IPS-18c (cell line): Measurements from ENCODE around the gene VEPH1.

Experiments
- H3K4me3 ChIP-seq: 2 replicates; pipeline ENCODE4 v1.7.0; 2013; ENCODE audit warnings: low read depth, mild to moderate bottlenecking, low read length, moderate library complexity; ENCODE audit not compliant: insufficient read depth
- H3K9me3 ChIP-seq: one replicate; pipeline ENCODE4 v1.6.1; 2013; ENCODE audit warnings: mild to moderate bottlenecking, low read length, moderate library complexity; ENCODE audit not compliant: control insufficient read depth, insufficient read depth

VEPH1 gene

DNA sequence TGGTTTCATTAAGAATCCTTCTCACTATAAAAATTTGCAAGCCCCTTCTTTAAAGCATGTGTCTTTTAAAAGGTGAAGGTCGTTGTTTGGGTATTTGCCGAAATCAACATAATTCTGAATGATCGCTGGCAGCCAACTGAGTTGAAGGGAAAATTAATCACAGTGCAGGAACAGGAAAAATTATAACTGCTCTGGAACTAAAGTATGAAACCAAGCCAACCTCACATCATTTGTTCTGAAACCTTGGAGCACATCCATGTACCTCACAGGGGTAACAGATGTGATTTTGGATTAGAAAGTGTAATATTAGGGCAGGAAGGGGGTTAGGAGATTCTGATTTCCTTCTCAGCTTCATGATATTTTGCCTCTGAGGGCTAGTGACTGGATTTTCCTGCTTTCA is 118.7 kb downstream of the VEPH1 start:
- Histone ChIP-seq H3K4me3 (no peak overlapping the region), H3K9me3 (no peaks in the 10 kb centered on the region)

DNA sequence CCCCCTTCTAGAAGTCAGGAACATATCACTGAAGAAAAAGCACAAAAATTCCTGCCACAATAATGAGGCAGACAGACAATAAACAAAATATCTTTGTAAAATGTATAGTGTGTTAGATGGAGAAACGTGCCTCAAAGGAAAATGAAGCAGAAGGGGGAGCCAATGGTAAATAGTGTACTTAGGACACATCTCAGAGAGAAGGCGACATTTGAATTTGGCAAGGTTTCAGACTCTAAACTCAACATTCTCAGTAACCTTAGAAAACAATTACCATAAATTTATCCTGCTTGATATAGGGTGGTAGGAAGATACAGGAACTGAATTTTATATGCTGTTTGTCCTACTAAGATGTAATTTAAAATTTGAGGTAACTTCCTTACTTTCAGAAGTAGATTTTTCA is 119.2 kb downstream of the VEPH1 start:
- Histone ChIP-seq H3K9me3 (no peaks in the 10 kb centered on the region), H3K4me3 (no peak overlapping the region)

DNA sequence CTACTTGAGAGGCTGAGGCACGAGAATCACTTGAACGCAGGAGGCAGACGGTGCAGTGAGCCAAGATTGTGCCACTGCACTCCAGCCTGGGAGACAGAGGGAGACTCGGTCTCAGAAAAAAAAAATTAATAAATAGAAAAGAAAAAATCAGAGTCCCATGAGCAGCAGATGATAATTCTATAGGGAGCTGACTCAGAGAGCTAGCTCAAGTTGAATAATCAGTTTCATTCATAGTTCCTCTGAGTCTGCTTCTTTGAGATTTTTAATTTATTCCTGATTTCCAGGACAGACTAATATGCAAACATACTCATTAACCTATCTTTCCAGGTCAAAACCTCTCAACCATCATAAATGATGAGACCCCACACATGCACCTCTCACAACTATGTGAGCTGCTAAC is 121.6 kb downstream of the VEPH1 start:
- Histone ChIP-seq H3K9me3 (no peaks in the 10 kb centered on the region), H3K4me3 (no peak overlapping the region)

DNA sequence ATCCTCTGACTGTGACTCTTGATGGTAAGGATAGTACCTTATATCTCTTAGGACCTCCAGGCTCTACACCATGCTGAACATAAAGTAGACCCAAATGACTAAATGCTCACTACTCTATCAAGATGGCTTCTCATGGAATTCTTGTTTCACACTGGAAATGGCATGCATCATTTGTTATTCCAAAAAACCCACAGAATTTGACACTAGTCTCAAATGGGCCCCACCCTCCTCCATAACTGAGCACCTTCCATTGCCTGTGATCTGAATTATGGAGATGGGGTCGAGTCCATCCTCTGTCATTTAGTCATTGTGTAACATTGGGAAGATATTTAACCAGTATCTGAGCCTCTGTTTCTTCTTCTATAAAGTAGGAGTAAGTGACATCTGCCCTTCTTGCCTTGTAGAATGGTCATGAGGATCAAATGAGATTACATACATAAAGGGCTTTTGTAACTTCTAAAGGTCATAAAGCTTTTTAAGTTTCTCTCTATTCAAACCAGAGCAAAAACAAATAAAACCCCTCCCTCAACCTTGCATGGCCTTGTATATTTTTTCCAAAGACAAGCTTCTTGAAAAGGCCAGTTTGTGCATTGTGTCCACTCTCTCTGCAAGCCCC is 123.6 kb downstream of the VEPH1 start:
- Histone ChIP-seq H3K4me3 (no peak overlapping the region), H3K9me3 (no peaks in the 10 kb centered on the region)

DNA sequence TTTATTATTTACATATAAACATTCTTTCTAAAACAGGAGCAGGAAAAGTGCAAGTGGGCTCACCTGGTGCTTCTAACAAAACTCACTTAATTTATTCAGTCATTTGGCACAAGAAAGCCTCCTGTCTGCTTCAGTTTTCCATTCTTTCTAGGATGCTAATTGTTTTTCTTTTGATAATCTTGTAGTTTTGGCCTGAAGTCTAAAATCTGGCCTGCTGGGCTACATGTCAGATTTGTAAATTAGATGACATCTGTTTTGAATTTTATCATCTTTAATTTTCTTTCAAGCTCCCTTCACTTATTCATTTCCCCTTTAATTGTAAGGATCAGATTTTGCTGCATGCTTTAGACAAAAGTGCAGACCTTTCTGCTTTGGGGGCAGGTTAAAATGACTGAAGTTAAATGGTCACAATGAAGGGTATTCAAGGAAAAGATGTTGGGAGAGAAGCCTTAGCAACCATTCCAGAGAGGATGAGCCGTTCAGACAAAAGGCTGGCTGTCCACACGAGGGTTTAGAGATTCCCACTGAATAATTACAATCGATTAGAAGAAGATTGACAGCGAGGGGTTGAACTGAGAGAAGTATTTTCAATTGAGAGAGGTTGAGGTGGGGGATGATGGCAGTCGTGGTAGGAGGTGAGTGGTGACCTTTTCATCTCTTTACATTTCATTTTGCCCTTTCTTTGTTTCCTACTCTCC is 126.5 kb downstream of the VEPH1 start:
- Histone ChIP-seq H3K4me3 (no peak overlapping the region), H3K9me3 (no peaks in the 10 kb centered on the region)

DNA sequence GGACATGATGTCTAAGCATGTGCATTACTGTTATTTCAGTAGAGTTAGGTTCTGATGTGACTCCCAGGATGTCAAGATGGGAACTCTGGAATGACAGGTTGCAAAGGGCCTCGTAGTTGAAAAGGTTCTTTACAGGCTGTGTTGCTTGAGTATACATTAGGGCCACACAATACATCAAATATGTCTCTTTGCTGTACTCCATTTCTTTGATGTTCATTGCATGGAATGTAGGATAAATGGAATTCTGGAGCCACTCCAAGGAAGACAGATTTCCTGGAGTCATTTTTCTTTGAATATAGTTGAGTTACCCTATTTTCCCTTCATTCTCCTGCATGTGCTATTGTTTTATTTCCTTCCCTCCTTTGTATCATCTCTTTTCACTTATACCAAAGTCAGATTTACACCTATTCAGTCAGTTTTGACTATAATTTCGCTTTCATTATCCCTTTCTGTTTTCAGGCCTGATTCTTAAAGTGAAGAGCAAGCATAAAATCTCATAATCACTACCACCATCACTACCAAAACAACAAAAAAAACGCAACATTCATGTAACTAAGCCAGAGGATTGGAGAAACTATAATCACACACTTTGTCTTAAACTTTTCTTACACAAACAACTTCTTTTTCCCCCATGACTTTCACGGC is 127.8 kb downstream of the VEPH1 start:
- Histone ChIP-seq H3K9me3 (no peaks in the 10 kb centered on the region), H3K4me3 (no peak overlapping the region)

DNA sequence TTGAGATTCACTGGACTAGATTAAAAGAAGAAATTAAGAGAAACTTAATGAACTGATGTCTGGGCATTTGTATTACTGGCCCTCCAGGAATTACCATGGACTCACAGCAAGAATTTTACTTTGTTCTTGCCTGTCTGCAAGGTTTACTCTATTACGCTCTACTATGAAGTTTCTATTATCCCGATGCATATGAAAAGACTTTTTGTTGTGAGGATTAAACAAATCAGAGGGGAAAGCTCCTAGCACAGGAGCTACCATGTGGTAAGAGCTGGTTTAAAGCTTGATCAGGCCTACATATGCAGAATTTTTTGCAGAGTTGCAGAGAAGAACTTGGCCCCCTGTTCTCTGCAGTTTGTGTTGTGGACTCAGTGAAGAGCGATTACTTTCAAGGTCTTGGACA is 128.3 kb downstream of the VEPH1 start:
- Histone ChIP-seq H3K9me3 (no peaks in the 10 kb centered on the region), H3K4me3 (no peak overlapping the region)

DNA sequence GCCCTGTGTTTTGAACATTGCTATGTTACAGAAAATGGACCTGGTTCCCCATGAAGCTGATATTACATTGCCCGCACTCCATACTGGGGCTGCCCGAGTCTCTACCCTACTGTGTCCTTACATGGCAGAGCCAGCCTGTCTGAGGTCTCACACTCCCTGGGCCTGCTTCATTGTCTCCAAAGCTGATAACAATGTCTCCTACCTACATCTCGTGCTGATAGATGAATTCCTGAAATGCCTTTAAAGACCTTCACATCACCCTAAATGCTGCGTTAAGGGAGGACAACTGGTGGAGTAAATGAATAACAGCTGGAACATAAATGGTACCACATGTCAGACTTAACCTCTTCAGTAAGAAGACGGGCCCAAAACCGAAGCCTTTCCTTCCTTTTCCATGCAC is 129.4 kb downstream of the VEPH1 start:
- H3K4me3 ChIP-seq, result no peak overlapping the region
- no peaks in the 10 kb centered on the region for H3K9me3 ChIP-seq

DNA sequence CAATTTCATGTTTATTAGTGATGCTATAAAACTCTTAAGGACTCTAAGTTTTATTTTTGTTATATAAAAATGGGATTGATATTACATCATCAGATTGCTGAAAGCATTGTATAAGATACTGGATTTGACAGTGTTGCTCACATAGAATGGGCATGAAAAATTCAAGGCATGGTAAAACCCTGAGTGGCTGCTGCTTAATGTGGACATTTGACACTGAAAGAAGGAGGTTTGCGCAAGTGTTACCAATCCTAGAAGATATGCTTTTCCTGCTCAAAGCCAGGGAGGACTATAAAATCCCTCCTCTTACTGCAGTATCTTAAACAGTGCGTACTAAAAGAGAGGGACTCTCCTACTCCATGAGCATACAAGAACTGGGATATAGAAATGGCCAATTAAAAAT is 132.3 kb downstream of the VEPH1 start:
- no peaks in the 10 kb centered on the region for H3K9me3 ChIP-seq
- no peak overlapping the region for H3K4me3 ChIP-seq

DNA sequence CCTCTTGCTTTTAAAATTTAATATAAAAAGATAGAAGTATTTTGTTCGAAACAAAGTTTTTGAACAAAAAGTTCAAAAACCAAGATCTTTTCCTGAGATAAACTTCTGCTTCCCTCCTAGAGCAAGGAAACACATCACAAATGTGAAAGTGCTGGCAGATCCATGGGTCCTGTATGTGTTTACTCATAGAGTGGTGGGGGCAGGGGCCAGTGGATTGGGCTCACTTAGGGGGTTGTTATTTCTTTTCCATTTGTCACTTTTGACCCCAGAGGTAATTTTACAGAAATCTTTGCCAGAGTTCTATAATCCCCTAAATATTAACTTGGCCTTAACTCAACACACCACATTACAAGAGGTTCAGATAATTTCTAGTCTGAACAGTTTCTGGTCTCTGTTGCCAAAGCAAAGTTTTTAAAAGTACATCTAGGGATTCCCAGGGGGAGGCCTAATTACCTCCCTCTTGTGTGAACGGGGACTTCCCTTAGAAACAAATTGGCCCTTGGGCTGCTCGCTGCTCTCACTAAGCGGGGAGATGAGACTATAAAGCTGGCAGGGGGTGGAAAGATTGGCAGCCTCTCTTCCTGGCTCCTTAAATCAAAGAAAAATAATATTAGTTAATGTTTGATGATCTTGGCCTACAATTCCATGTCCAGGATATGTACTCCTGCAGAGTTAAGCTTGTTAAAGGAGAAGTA is 133.3 kb downstream of the VEPH1 start:
- Histone ChIP-seq H3K9me3 (no peaks in the 10 kb centered on the region), H3K4me3 (no peak overlapping the region)

DNA sequence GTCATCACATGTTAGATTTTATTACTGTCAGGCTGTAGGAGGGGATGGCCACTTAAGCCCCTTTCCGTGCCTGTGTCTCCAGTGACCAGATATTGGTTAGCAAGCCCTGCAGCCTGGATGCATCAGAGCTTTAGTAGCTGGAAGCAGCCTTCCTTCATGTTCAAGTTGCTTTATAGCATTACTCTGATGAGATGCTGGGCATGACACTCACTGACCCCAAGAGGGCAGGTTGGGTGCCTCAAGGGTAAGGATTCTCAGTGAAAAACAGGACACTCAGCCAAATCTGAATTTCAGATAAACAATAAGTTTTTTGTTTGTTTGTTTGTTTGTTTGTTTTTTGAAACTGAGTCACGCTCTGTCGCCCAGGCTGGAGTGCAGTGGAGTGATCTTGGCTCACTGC is 135.0 kb downstream of the VEPH1 start:
- Histone ChIP-seq H3K9me3 (no peaks in the 10 kb centered on the region), H3K4me3 (no peak overlapping the region)

DNA sequence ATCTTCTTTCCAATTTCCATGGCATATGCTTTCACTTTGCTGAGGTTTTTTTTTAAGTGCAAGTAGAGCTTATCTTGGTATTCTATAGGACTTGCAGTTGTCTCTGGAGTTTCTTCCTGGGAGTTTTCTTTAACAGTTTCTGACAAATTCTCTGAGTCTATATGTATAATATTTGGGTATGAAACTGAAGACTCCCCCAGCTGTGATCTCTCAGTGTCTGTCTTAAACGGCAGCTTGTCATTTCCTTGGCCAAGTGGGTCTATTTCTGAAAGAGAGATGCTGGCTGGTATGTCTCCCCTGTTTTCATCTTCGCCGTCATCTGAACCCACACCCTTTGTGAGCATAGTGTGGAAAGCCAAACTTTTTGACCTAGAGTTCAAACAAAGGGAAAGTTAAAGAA is 139.8 kb downstream of the VEPH1 start:
- no peak overlapping the region for H3K4me3 ChIP-seq
- no peaks in the 10 kb centered on the region for H3K9me3 ChIP-seq

DNA sequence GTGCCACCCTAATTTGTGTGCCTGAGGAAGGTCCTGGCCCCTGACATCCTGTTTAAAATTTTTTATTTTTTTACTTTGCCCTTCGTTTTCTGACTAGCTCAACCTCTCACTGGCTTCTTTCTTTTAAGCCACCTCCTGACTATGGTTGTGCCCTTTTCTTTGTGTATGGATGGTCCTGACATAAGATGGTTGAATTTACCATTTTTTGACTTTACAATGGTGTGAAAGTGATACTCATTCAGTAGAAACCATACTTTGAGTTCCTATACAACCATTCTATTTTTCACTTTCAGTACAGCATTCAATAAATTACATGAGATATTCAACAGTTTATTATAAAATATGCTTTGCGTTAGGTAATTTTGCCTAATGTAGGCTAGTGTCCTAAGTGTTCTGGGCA is 140.9 kb downstream of the VEPH1 start:
- H3K9me3 ChIP-seq, result no peaks in the 10 kb centered on the region

DNA sequence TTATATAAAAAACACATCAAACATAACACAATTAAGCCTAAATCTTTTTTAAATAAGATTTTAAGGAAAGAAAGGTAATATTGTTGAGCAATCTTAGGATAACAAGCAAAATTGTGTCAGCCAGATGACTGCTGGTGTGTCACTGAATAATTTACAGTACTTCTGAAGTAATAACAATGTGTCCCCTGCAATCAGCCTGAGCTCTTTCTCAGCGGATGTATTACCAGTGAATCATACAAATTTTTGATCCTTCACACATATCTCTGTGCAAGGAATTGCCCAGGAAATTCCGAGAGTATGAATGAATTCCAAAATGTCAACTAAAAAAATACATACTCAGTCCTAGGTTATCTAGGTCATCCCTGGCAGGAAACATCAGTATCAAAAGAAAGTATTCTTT is 143.2 kb downstream of the VEPH1 start:
- Histone ChIP-seq H3K9me3 (no peaks in the 10 kb centered on the region), H3K4me3 (no peak overlapping the region)

More for the DNA sequence above, 140.9 kb downstream of the VEPH1 start:
- no peak overlapping the region for H3K4me3 ChIP-seq

DNA sequence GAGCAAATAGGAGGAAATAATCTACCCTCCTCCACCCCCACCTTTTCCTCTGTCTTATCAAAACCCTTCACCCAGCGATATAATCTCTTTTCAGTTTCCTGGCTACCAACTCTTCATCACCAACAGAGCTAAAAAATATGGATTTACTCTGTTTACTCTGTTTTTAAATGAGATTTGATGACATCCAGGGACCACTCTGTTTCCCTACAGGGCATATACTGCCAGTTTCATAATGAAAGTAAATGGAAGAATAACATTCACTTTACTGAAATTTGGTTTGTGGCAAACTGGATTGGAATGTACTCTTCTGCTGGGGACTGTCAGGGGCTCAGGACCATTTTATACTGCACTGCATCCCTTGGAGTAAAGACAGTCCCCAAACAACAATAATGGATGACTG is 146.7 kb downstream of the VEPH1 start:
- H3K9me3 ChIP-seq, result no peaks in the 10 kb centered on the region
- H3K4me3 ChIP-seq, result no peak overlapping the region

DNA sequence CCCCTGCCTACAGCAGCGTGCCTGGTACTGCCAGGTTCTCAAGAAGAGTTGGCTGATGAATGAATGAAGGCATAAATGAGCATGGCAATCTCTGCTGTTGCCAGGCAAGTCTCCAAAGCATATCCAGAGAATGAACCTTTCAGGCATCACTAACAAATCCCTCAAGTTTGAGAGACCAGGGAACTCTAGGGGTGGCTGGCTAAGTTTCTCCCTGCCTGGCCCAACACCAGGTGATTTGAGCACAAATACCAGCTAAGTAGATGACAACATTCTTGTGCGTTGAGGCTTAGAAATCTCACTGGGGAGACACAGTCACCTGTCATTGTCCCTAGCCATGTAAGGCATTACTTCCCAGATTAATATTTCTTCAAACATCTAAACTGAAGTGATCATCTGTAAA is 147.9 kb downstream of the VEPH1 start:
- no peak overlapping the region for H3K4me3 ChIP-seq
- H3K9me3 ChIP-seq, result no peaks in the 10 kb centered on the region

DNA sequence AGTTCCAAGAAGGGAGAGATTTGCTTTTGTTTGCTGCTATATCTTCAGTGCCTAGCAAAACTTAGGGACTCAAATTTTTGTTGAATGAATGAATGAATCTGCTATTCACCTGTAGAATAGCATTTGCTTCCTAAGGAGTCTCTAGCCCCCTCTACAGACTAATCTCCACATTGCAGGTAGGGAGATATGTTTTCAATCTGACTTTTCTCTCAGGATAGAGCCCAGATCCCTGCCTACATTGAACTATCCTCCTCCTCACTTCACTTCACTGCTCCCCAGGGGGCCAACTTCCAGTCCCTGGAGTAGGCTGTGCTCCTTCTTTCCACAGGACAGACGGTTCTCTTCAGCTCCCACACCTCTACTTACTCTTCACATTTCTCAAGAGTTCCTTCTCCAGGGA is 148.5 kb downstream of the VEPH1 start:
- Histone ChIP-seq H3K9me3 (no peaks in the 10 kb centered on the region), H3K4me3 (no peak overlapping the region)

DNA sequence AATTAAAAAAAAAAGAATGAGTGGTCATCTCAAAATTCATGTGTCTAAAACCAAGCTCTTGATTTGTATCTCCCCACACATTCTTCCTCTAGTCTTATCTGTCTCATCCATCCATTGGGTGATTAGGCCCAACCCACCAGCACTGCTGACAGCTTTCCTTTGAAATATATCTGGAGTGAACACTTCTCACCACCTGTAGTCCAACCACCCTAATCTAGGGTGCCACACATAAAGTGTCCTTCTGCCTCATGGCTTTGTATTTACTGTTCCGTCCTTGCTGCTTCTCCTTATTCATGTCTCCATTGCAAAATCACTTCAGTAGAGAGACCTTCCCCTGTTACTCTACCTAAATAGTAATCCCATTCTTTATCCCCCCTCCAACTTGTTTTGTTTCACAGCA is 149.0 kb downstream of the VEPH1 start:
- Histone ChIP-seq H3K4me3 (no peak overlapping the region), H3K9me3 (no peaks in the 10 kb centered on the region)
